GM18519 (cell line): ENCODE data around the gene KIF25.

Experiments used
- ATAC-seq: cut with Tn5 transposase; IDR thresholded peaks from one replicate; pipeline ENCODE4 v1.9.1; 2021; ENCODE audit warnings: mild to moderate bottlenecking, moderate library complexity; ENCODE audit not compliant: unreplicated experiment, low FRiP score

KIF25 gene

GRCh38 chr6:168033791-168034190, 36.3 kb downstream of the KIF25 start:
- no peak for ATAC-seq

GRCh38 chr6:168034537-168034936, 37.1 kb downstream of the KIF25 start:
- ATAC-seq: no peak

GRCh38 chr6:168035098-168035660, 37.7 kb downstream of the KIF25 start:
- ATAC-seq: no peak

- ATAC-seq: no peak
Observed at GRCh38 chr6:168035661-168036545, 38.4 kb downstream of the KIF25 start.

GRCh38 chr6:168037242-168037641, 39.8 kb downstream of the KIF25 start:
- ATAC-seq: no peak

- no peak for ATAC-seq
Observed at GRCh38 chr6:168037856-168038255, 40.4 kb downstream of the KIF25 start.

GRCh38 chr6:168038576-168039140, 41.2 kb downstream of the KIF25 start:
- no peak for ATAC-seq

- no peak for ATAC-seq
Observed at GRCh38 chr6:168039301-168039700, 41.8 kb downstream of the KIF25 start.

GRCh38 chr6:168039849-168040248, 42.4 kb downstream of the KIF25 start:
- ATAC-seq: no peak

- no peak for ATAC-seq
Observed at GRCh38 chr6:168040856-168041496, 43.5 kb downstream of the KIF25 start.

GRCh38 chr6:168041928-168042327, 44.5 kb downstream of the KIF25 start:
- ATAC-seq: no peak

- no peak for ATAC-seq
Observed at GRCh38 chr6:168042426-168043192, 45.1 kb downstream of the KIF25 start.

- no peak for ATAC-seq
Observed at GRCh38 chr6:168043193-168043847, 45.8 kb downstream of the KIF25 start.

GRCh38 chr6:168043848-168044415, 46.5 kb downstream of the KIF25 start:
- ATAC-seq: no peak

GRCh38 chr6:168044521-168045130, 47.2 kb downstream of the KIF25 start:
- ATAC-seq: no peak

GRCh38 chr6:168045141-168045691, 47.7 kb downstream of the KIF25 start:
- no peak for ATAC-seq

- ATAC-seq: no peak
Observed at GRCh38 chr6:168045706-168046620, 48.5 kb downstream of the KIF25 start.

GRCh38 chr6:168046696-168047095, 49.2 kb downstream of the KIF25 start:
- ATAC-seq: no peak
